H1 (cell line): ENCODE results near the gene PPP2R2C. TPM values are rescaled to one million over a fixed set of nuclear protein-coding genes. Genes with fewer than 3 reads are reported as not detected.

ENCODE experiments used
- CBX8 ChIP-seq: fragments of 300-800, 300-1000 bp; sonication (generic); IDR thresholded peaks from 2 replicates; pipeline ENCODE4 v1.7.1; 2016; ENCODE audit warnings: low read depth, low read length, borderline replicate concordance
- CHD2 ChIP-seq: IDR thresholded peaks from 2 replicates; pipeline ENCODE4 v1.6.1; 2012; ENCODE audit warnings: low read length, improper control_type of control experiment
- CREB1 ChIP-seq: IDR thresholded peaks from 2 replicates; pipeline ENCODE4 v1.6.1; 2012; ENCODE audit warnings: inconsistent platforms
- KDM5A ChIP-seq: fragments of 200-600 bp; IDR thresholded peaks from 2 replicates; pipeline ENCODE4 v1.7.1; 2012; ENCODE audit warnings: mild to moderate bottlenecking, low read length, inconsistent platforms, mixed read lengths
- NANOG ChIP-seq: IDR thresholded peaks from 2 replicates; pipeline ENCODE4 v1.6.1; 2011; ENCODE audit warnings: low read length, low read depth, mild to moderate bottlenecking, inconsistent platforms; ENCODE audit not compliant: insufficient read depth, poor library complexity, severe bottlenecking
- POLR2A ChIP-seq, 2 experiments: IDR thresholded peaks; 1 replicate in 1 of 2; 2 replicates in 1 of 2; pipeline ENCODE4 v1.6.1; 2011; ENCODE audit warnings: low read depth in 2 of 2, low read length in 2 of 2, mild to moderate bottlenecking in 2 of 2; ENCODE audit errors: control extremely low read depth in 1 of 2
- RXRA ChIP-seq: IDR thresholded peaks from 2 replicates; pipeline ENCODE4 v1.6.1; 2011; ENCODE audit warnings: low read depth, mild to moderate bottlenecking, low read length, moderate library complexity; ENCODE audit not compliant: insufficient read depth
- polyA plus RNA-seq, 7 experiments: library from polyadenylated mRNA; depleted of rRNA in 3 of 7; stranded (reverse) in 5 of 7; unstranded in 2 of 7; fragments of >200 nt in 5 of 7; fragments of 200-250 nt in 2 of 7; gene quantifications; 1 replicate in 5 of 7; 2 replicates in 1 of 7; 4 replicates in 1 of 7; pipeline versions ENCODE4 v1.2.1 to v1.2.3, GENCODE V29; 2011 to 2013; ENCODE audit warnings: missing spikeins in 2 of 7, mixed read lengths in 2 of 7
- total RNA-seq: library from RNA; stranded (reverse); fragmentation: NEBNext Ultra II Directional; extraction: Animal tissue kit (Norgen Biotek cat#: 25700); gene quantifications from 2 replicates; pipeline ENCODE4 v1.2.1, GENCODE V29; 2021

Gene PPP2R2C
- total and polyA plus RNA-seq, 2 of the 8 experiments (the other 6 are each of a cell fraction or from before 2014, with no cell fraction given), result 6.4 TPM

DNA sequence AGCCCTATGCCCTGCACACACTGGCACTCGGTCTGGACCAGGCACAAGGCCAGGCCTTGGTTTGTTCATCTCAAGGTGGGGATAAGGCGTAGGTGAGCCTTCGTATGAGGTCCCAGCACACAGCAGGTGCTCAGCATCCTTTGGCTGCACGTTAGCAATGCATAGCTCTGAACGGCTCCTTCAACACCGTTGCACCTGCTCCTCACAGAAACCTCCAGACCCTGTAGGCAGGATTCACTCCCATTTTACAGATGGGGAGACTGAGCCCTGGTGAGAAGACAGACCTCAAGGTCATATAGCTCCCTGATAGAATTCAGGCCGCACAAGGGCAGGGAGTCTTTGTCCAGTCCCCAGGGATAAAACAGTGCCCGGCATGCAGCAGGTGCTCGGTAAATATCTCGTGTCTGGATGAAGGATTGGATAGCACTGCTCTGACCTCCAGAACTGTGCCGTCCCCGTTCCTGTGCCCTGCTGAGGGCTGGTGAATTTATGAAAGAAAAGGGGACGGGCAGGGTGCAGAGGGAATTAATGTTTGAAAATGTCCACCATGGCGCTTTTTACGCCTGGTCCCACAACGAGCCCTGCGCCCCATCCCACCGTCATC lies 2.4 kb downstream of the PPP2R2C start (continued):
- TF ChIP-seq CBX8 (no peak), POLR2A (IDR thresholded peaks at IDR 0.05; ENCODE audit: control extremely low read depth in 1 of 2, low read depth in 2 of 2, low read length in 2 of 2) (no peak), KDM5A (no peak), CREB1 (no peak), NANOG (no peak), RXRA (no peak), CHD2 (no peak)
